Measurements from ENCODE around the gene ZMYND8.

ZMYND8 gene

DNA sequence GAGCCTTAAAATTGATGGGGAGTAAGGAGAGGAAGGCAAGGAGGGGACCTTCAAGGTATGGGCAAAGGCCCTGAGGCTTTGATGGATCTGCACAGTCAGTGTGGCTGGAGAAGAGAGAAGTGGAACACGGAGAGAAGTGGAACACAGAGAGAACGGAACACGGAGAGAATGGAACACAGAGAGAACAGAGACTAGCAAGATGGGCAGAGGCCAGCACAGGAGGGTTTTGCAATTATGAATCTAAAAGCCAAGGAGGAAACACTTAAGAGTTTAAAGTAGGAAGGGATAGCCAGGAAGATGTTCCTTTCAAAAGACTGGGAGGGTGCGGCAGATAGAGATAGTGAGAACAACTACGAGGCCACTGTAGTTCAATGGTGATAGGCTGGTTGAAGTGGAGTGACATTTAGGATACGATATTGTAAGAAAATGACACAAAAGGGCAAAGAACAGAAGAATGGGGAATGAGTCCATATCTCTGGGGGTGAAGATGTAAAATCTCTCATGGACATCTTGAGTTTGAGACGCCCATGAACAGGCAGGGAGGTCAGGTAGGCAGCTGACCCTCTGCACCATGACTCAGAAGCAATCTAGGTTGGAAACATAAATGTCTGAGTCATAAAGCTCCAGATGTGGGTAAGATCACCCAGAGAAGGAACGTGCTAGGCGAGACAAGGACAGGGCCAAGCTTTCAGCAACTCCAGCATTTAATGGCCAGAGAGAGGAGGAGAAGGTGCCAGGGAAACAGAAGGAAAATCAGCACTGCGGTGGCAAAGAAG, 25.4 kb downstream of the ZMYND8 start (continued):
- TF ChIP-seq, protein P1, sequence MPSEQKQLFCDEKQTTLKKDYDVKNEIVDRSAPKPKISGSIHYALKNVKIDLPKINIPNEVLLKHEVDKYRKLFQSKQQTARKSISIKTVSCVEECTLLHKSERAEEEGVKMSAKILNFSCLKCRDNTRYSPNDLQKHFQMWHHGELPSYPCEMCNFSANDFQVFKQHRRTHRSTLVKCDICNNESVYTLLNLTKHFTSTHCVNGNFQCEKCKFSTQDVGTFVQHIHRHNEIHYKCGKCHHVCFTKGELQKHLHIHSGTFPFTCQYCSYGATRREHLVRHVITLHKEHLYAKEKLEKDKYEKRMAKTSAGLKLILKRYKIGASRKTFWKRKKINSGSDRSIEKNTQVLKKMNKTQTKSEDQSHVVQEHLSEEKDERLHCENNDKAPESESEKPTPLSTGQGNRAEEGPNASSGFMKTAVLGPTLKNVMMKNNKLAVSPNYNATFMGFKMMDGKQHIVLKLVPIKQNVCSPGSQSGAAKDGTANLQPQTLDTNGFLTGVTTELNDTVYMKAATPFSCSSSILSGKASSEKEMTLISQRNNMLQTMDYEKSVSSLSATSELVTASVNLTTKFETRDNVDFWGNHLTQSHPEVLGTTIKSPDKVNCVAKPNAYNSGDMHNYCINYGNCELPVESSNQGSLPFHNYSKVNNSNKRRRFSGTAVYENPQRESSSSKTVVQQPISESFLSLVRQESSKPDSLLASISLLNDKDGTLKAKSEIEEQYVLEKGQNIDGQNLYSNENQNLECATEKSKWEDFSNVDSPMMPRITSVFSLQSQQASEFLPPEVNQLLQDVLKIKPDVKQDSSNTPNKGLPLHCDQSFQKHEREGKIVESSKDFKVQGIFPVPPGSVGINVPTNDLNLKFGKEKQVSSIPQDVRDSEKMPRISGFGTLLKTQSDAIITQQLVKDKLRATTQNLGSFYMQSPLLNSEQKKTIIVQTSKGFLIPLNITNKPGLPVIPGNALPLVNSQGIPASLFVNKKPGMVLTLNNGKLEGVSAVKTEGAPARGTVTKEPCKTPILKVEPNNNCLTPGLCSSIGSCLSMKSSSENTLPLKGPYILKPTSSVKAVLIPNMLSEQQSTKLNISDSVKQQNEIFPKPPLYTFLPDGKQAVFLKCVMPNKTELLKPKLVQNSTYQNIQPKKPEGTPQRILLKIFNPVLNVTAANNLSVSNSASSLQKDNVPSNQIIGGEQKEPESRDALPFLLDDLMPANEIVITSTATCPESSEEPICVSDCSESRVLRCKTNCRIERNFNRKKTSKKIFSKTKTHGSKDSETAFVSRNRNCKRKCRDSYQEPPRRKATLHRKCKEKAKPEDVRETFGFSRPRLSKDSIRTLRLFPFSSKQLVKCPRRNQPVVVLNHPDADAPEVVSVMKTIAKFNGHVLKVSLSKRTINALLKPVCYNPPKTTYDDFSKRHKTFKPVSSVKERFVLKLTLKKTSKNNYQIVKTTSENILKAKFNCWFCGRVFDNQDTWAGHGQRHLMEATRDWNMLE (tag by site-specific recombination; conservative IDR thresholded peaks at IDR 0.05; ENCODE audit: low read depth) = no peak
- TF ChIP-seq ZNF549 (tag by site-specific recombination; IDR thresholded peaks at IDR 0.05) (no peak), ZBTB48 (tag by site-specific recombination; IDR thresholded peaks at IDR 0.05) (no peak), IKZF3 (tag by site-specific recombination; IDR thresholded peaks at IDR 0.05) (no peak), ZNF530 (tag by site-specific recombination; IDR thresholded peaks at IDR 0.05; ENCODE audit: low read depth) (no peak), ZBTB7A (tag by site-specific recombination; IDR thresholded peaks at IDR 0.05; ENCODE audit: low read depth) (no peak), ZNF423 (tag by site-specific recombination; IDR thresholded peaks at IDR 0.05) (no peak), SP7 (tag by site-specific recombination; IDR thresholded peaks at IDR 0.05) (peak; percentile 68), PRDM1 (tag by site-specific recombination; IDR thresholded peaks at IDR 0.05) (peak; percentile 98), ZNF10 (tag by site-specific recombination; IDR thresholded peaks at IDR 0.05) (peak; percentile 27; the same call in 1 of the 2 replicates), ZNF843 (tag by site-specific recombination; IDR thresholded peaks at IDR 0.05) (no peak), ZNF426 (tag by site-specific recombination; IDR thresholded peaks at IDR 0.05) (peak; percentile 6; the same call in 1 of the 2 replicates), ZNF664 (tag by site-specific recombination; IDR thresholded peaks at IDR 0.05) (no peak), GLIS1 (tag by site-specific recombination; IDR thresholded peaks at IDR 0.05) (0 out of 2 replicates have a peak, but pooled peaks have one; percentile 30), ZNF501 (tag by site-specific recombination; IDR thresholded peaks at IDR 0.05) (no peak), BCL11A (tag by site-specific recombination; IDR thresholded peaks at IDR 0.05; ENCODE audit: low read depth) (peak; percentile 71; the same call in 1 of the 2 replicates), ZNF391 (tag by site-specific recombination; IDR thresholded peaks at IDR 0.05; ENCODE audit: borderline replicate concordance, low read depth) (no peak), ZIC2 (tag by site-specific recombination; IDR thresholded peaks at IDR 0.05) (no peak), ZSCAN23 (tag by site-specific recombination; IDR thresholded peaks at IDR 0.05) (no peak), KLF10 (tag by site-specific recombination; IDR thresholded peaks at IDR 0.05) (no peak), ZNF366 (tag by site-specific recombination; conservative IDR thresholded peaks at IDR 0.05) (peak; percentile 64), ZNF596 (tag by site-specific recombination; IDR thresholded peaks at IDR 0.05) (no peak), ZNF76 (tag by site-specific recombination; IDR thresholded peaks at IDR 0.05; ENCODE audit: borderline replicate concordance, low read depth) (no peak), ZNF214 (tag by site-specific recombination; IDR thresholded peaks at IDR 0.05; ENCODE audit: borderline replicate concordance) (no peak), ZNF121 (tag by site-specific recombination; IDR thresholded peaks at IDR 0.05) (no peak), ZNF629 (tag by site-specific recombination; IDR thresholded peaks at IDR 0.05) (peak; percentile 56)
- TF ChIP-seq, protein P2, sequence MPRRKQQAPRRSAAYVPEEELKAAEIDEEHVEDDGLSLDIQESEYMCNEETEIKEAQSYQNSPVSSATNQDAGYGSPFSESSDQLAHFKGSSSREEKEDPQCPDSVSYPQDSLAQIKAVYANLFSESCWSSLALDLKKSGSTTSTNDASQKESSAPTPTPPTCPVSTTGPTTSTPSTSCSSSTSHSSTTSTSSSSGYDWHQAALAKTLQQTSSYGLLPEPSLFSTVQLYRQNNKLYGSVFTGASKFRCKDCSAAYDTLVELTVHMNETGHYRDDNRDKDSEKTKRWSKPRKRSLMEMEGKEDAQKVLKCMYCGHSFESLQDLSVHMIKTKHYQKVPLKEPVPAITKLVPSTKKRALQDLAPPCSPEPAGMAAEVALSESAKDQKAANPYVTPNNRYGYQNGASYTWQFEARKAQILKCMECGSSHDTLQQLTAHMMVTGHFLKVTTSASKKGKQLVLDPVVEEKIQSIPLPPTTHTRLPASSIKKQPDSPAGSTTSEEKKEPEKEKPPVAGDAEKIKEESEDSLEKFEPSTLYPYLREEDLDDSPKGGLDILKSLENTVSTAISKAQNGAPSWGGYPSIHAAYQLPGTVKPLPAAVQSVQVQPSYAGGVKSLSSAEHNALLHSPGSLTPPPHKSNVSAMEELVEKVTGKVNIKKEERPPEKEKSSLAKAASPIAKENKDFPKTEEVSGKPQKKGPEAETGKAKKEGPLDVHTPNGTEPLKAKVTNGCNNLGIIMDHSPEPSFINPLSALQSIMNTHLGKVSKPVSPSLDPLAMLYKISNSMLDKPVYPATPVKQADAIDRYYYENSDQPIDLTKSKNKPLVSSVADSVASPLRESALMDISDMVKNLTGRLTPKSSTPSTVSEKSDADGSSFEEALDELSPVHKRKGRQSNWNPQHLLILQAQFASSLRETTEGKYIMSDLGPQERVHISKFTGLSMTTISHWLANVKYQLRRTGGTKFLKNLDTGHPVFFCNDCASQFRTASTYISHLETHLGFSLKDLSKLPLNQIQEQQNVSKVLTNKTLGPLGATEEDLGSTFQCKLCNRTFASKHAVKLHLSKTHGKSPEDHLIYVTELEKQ (tag by site-specific recombination; IDR thresholded peaks at IDR 0.05; ENCODE audit: borderline replicate concordance) = no peak; the same call in 1 of the 2 replicates
- TF ChIP-seq, protein P3, sequence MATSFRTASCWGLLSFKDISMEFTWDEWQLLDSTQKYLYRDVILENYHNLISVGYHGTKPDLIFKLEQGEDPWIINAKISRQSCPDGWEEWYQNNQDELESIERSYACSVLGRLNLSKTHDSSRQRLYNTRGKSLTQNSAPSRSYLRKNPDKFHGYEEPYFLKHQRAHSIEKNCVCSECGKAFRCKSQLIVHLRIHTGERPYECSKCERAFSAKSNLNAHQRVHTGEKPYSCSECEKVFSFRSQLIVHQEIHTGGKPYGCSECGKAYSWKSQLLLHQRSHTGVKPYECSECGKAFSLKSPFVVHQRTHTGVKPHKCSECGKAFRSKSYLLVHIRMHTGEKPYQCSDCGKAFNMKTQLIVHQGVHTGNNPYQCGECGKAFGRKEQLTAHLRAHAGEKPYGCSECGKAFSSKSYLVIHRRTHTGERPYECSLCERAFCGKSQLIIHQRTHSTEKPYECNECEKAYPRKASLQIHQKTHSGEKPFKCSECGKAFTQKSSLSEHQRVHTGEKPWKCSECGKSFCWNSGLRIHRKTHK (tag by site-specific recombination; IDR thresholded peaks at IDR 0.05) = no peak
- TF ChIP-seq, protein P4, sequence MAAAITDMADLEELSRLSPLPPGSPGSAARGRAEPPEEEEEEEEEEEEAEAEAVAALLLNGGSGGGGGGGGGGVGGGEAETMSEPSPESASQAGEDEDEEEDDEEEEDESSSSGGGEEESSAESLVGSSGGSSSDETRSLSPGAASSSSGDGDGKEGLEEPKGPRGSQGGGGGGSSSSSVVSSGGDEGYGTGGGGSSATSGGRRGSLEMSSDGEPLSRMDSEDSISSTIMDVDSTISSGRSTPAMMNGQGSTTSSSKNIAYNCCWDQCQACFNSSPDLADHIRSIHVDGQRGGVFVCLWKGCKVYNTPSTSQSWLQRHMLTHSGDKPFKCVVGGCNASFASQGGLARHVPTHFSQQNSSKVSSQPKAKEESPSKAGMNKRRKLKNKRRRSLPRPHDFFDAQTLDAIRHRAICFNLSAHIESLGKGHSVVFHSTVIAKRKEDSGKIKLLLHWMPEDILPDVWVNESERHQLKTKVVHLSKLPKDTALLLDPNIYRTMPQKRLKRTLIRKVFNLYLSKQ (tag by site-specific recombination; IDR thresholded peaks at IDR 0.05; ENCODE audit: borderline replicate concordance) = no peak

Measured in HEK293 (cell line).